ENCODE data around the gene COL24A1.

The COL24A1 gene

GRCh38 chr1:86195281-86195680 lies 38.7 kb upstream of the COL24A1 start:
- no peak for TF ChIP-seq EZH2phosphoT487 (IDR thresholded peaks at IDR 0.05; ENCODE audit: borderline replicate concordance, low read length)
- TF ChIP-seq, protein P1, sequence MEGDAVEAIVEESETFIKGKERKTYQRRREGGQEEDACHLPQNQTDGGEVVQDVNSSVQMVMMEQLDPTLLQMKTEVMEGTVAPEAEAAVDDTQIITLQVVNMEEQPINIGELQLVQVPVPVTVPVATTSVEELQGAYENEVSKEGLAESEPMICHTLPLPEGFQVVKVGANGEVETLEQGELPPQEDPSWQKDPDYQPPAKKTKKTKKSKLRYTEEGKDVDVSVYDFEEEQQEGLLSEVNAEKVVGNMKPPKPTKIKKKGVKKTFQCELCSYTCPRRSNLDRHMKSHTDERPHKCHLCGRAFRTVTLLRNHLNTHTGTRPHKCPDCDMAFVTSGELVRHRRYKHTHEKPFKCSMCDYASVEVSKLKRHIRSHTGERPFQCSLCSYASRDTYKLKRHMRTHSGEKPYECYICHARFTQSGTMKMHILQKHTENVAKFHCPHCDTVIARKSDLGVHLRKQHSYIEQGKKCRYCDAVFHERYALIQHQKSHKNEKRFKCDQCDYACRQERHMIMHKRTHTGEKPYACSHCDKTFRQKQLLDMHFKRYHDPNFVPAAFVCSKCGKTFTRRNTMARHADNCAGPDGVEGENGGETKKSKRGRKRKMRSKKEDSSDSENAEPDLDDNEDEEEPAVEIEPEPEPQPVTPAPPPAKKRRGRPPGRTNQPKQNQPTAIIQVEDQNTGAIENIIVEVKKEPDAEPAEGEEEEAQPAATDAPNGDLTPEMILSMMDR (IDR thresholded peaks at IDR 0.05; ENCODE audit: low read depth, low read length, poor library complexity, severe bottlenecking), result no peak
- Histone ChIP-seq H3K9me3 (ENCODE audit: control insufficient read depth, insufficient read depth, low read length) (no peaks in the 10 kb centered on the region), H3K36me3 (ENCODE audit: control insufficient read depth, low read length) (no peaks in the 10 kb centered on the region), H3K4me1 (ENCODE audit: control insufficient read depth, low read length) (no peaks in the 10 kb centered on the region), H3K79me2 (ENCODE audit: control insufficient read depth, low read length) (no peaks in the 10 kb centered on the region), H3K4me2 (ENCODE audit: low read length) (no peak overlapping the region), H3F3A (ENCODE audit: control insufficient read depth, insufficient read depth) (no peaks in the 10 kb centered on the region), H3K27ac (ENCODE audit: low read depth, low read length) (no peak overlapping the region), H3K27me3 (ENCODE audit: control insufficient read depth, low read length) (no peaks in the 10 kb centered on the region), H3K4me3 (ENCODE audit: low read length) (no peak overlapping the region), H3K9me2 (replicated peaks; ENCODE audit: control insufficient read depth, low read length) (no peaks in the 10 kb centered on the region), H4K20me1 (ENCODE audit: control insufficient read depth, insufficient read depth, low read depth, low read length) (no peaks in the 10 kb centered on the region)

DNA sequence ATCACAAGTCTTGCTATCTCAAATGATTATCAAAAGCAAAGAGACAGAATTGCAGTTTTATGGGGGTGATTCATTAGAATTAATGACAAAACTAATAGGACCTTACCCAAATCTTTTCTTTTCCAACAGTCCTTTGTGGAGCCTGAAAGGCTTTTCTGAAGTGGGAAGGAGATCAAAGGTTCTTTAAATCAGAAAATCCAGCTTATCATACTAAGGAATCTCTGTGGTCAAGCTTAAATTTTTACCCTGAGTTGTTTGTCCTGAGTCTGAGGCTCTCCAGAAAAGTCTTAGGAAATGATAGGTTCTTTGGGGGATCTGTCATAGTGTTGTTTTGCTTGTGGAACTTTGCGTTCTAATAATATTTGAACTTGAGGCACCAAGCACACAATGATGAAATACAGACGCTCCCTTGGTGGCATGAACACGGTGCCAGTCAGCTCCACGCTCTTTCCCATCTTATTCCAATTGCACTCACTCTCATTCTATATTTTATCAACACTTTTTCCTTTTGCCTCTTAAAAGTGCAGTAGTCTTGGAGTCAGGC lies 38.0 kb upstream of the COL24A1 start:
- H3K4me1 ChIP-seq (ENCODE audit: control insufficient read depth, low read length), result no peaks in the 10 kb centered on the region
- H3K9me3 ChIP-seq (ENCODE audit: control insufficient read depth, insufficient read depth, low read length), result no peaks in the 10 kb centered on the region
- H3K36me3 ChIP-seq (ENCODE audit: control insufficient read depth, low read length), result no peaks in the 10 kb centered on the region
- no peaks in the 10 kb centered on the region for H3K27me3 ChIP-seq (ENCODE audit: control insufficient read depth, low read length)
- TF ChIP-seq, protein P1 (IDR thresholded peaks at IDR 0.05; ENCODE audit: low read depth, low read length, poor library complexity, severe bottlenecking), result no peak
- TF ChIP-seq EZH2phosphoT487 (IDR thresholded peaks at IDR 0.05; ENCODE audit: borderline replicate concordance, low read length), result no peak
- H3K9me2 ChIP-seq (replicated peaks; ENCODE audit: control insufficient read depth, low read length), result no peaks in the 10 kb centered on the region
- no peak overlapping the region for H3K27ac ChIP-seq (ENCODE audit: low read depth, low read length)
- H4K20me1 ChIP-seq (ENCODE audit: control insufficient read depth, insufficient read depth, low read depth, low read length), result no peaks in the 10 kb centered on the region
- H3K79me2 ChIP-seq (ENCODE audit: control insufficient read depth, low read length), result no peaks in the 10 kb centered on the region
- no peaks in the 10 kb centered on the region for H3F3A ChIP-seq (ENCODE audit: control insufficient read depth, insufficient read depth)
- H3K4me2 ChIP-seq (ENCODE audit: low read length), result no peak overlapping the region
- H3K4me3 ChIP-seq (ENCODE audit: low read length), result no peak overlapping the region

- Histone ChIP-seq H3K4me2 (ENCODE audit: low read length) (no peak overlapping the region), H3K79me2 (ENCODE audit: control insufficient read depth, low read length) (no peaks in the 10 kb centered on the region), H3K4me3 (ENCODE audit: low read length) (no peak overlapping the region), H3K27ac (ENCODE audit: low read depth, low read length) (no peak overlapping the region), H3F3A (ENCODE audit: control insufficient read depth, insufficient read depth) (no peaks in the 10 kb centered on the region), H3K4me1 (ENCODE audit: control insufficient read depth, low read length) (no peaks in the 10 kb centered on the region), H3K27me3 (ENCODE audit: control insufficient read depth, low read length) (no peaks in the 10 kb centered on the region), H3K9me2 (replicated peaks; ENCODE audit: control insufficient read depth, low read length) (no peaks in the 10 kb centered on the region), H3K9me3 (ENCODE audit: control insufficient read depth, insufficient read depth, low read length) (no peaks in the 10 kb centered on the region), H3K36me3 (ENCODE audit: control insufficient read depth, low read length) (no peaks in the 10 kb centered on the region), H4K20me1 (ENCODE audit: control insufficient read depth, insufficient read depth, low read depth, low read length) (no peaks in the 10 kb centered on the region)
- TF ChIP-seq, protein P1 (IDR thresholded peaks at IDR 0.05; ENCODE audit: low read depth, low read length, poor library complexity, severe bottlenecking), result no peak
- no peak for TF ChIP-seq EZH2phosphoT487 (IDR thresholded peaks at IDR 0.05; ENCODE audit: borderline replicate concordance, low read length)
Measured at GRCh38 chr1:86192417-86192816, 35.8 kb upstream of the COL24A1 start.

Data from DOHH2 (cell line).